Measurements from ENCODE around the gene SPATA6L. TPM values are rescaled to one million over a fixed set of nuclear protein-coding genes. Genes with fewer than 3 reads are reported as not detected.
A peak's percentile ranks its signal among the peaks of the same experiment; 100 is the strongest.

SPATA6L gene
- total and polyA plus RNA-seq, 2 of the 13 experiments (the other 11 are each of a cell fraction or from before 2014, with no cell fraction given) = 1.1 to 1.9 TPM

DNA sequence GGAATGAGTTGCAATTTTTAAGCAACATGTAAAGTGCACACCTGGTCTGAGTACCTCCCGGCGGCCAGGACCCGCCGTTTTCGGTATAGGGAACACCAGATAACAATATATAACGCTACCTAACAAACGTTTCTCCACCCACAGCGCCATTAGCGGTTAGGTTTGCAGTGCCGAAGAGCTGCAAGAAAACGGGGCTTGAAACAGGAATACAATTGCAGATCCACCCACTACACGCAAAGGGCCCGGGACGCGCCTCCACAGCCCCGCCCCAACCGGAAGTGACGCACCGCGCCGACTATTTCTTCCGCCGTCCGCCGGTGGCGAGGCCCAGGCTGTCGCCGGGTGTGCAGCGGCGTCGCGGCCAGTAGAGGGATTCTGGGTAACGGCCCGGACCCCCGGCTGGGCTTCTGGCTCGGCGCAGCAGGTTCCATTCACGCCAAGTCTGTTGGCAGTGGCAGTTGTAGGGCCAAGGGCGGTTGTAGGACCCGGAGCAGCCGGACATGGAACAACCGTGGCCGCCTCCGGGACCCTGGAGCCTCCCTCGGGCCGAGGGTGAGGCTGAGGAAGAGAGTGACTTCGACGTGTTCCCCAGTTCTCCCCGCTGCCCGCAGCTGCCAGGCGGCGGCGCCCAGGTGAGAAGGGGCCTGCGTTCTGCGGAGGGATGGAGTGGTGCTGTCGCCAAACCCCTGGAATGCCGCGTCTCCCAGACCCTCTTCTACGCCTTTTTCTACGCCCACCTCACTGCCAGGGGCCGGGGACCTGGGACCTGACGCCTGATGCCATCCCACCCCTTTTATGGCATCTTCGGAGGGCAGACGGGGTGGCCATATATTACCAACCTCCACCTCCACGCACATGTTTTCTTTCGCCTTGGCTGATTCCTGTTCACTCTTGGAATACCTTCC, 13.2 kb upstream of the SPATA6L start, which contains the start of gene CDC37L1 (continued):
- TF ChIP-seq ZNF205 (CRISPR knock-in tag; IDR thresholded peaks at IDR 0.05) (peak; percentile 58), ZNF768 (CRISPR knock-in tag; IDR thresholded peaks at IDR 0.05) (peak; percentile 52; the same call in 1 of the 2 replicates), MXI1 (IDR thresholded peaks at IDR 0.05; ENCODE audit: borderline replicate concordance, low read depth, low read length) (peak; percentile 92), ZNF879 (CRISPR knock-in tag; IDR thresholded peaks at IDR 0.05) (peak; percentile 83; the same call in 1 of the 2 replicates), RORA (CRISPR knock-in tag; IDR thresholded peaks at IDR 0.05) (no peak), NPAS2 (CRISPR knock-in tag; IDR thresholded peaks at IDR 0.05; ENCODE audit: borderline replicate concordance) (no peak)
- TF ChIP-seq, protein P1, sequence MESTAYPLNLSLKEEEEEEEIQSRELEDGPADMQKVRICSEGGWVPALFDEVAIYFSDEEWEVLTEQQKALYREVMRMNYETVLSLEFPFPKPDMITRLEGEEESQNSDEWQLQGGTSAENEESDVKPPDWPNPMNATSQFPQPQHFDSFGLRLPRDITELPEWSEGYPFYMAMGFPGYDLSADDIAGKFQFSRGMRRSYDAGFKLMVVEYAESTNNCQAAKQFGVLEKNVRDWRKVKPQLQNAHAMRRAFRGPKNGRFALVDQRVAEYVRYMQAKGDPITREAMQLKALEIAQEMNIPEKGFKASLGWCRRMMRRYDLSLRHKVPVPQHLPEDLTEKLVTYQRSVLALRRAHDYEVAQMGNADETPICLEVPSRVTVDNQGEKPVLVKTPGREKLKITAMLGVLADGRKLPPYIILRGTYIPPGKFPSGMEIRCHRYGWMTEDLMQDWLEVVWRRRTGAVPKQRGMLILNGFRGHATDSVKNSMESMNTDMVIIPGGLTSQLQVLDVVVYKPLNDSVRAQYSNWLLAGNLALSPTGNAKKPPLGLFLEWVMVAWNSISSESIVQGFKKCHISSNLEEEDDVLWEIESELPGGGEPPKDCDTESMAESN (CRISPR knock-in tag; conservative IDR thresholded peaks at IDR 0.05) = peak; percentile 87
- TF ChIP-seq, protein P2, sequence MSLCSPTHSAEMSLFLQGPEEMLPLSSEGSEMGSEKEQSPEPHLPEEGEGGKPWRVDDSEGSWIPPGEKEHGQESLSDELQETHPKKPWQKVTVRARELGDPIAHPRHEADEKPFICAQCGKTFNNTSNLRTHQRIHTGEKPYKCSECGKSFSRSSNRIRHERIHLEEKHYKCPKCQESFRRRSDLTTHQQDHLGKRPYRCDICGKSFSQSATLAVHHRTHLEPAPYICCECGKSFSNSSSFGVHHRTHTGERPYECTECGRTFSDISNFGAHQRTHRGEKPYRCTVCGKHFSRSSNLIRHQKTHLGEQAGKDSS (CRISPR knock-in tag; IDR thresholded peaks at IDR 0.05; ENCODE audit: borderline replicate concordance, low read depth) = peak; percentile 69; the same call in 1 of the 2 replicates
- TF ChIP-seq, protein P3, sequence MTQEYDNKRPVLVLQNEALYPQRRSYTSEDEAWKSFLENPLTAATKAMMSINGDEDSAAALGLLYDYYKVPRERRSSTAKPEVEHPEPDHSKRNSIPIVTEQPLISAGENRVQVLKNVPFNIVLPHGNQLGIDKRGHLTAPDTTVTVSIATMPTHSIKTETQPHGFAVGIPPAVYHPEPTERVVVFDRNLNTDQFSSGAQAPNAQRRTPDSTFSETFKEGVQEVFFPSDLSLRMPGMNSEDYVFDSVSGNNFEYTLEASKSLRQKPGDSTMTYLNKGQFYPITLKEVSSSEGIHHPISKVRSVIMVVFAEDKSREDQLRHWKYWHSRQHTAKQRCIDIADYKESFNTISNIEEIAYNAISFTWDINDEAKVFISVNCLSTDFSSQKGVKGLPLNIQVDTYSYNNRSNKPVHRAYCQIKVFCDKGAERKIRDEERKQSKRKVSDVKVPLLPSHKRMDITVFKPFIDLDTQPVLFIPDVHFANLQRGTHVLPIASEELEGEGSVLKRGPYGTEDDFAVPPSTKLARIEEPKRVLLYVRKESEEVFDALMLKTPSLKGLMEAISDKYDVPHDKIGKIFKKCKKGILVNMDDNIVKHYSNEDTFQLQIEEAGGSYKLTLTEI (CRISPR knock-in tag; conservative IDR thresholded peaks at IDR 0.05) = no peak
- TF ChIP-seq, protein P4, sequence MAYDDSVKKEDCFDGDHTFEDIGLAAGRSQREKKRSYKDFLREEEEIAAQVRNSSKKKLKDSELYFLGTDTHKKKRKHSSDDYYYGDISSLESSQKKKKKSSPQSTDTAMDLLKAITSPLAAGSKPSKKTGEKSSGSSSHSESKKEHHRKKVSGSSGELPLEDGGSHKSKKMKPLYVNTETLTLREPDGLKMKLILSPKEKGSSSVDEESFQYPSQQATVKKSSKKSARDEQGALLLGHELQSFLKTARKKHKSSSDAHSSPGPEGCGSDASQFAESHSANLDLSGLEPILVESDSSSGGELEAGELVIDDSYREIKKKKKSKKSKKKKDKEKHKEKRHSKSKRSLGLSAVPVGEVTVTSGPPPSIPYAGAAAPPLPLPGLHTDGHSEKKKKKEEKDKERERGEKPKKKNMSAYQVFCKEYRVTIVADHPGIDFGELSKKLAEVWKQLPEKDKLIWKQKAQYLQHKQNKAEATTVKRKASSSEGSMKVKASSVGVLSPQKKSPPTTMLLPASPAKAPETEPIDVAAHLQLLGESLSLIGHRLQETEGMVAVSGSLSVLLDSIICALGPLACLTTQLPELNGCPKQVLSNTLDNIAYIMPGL (CRISPR knock-in tag; IDR thresholded peaks at IDR 0.05; ENCODE audit: borderline replicate concordance in 1 of 2, low read depth in 1 of 2) = peak; percentile 90 to 94
- TF ChIP-seq, protein P5, sequence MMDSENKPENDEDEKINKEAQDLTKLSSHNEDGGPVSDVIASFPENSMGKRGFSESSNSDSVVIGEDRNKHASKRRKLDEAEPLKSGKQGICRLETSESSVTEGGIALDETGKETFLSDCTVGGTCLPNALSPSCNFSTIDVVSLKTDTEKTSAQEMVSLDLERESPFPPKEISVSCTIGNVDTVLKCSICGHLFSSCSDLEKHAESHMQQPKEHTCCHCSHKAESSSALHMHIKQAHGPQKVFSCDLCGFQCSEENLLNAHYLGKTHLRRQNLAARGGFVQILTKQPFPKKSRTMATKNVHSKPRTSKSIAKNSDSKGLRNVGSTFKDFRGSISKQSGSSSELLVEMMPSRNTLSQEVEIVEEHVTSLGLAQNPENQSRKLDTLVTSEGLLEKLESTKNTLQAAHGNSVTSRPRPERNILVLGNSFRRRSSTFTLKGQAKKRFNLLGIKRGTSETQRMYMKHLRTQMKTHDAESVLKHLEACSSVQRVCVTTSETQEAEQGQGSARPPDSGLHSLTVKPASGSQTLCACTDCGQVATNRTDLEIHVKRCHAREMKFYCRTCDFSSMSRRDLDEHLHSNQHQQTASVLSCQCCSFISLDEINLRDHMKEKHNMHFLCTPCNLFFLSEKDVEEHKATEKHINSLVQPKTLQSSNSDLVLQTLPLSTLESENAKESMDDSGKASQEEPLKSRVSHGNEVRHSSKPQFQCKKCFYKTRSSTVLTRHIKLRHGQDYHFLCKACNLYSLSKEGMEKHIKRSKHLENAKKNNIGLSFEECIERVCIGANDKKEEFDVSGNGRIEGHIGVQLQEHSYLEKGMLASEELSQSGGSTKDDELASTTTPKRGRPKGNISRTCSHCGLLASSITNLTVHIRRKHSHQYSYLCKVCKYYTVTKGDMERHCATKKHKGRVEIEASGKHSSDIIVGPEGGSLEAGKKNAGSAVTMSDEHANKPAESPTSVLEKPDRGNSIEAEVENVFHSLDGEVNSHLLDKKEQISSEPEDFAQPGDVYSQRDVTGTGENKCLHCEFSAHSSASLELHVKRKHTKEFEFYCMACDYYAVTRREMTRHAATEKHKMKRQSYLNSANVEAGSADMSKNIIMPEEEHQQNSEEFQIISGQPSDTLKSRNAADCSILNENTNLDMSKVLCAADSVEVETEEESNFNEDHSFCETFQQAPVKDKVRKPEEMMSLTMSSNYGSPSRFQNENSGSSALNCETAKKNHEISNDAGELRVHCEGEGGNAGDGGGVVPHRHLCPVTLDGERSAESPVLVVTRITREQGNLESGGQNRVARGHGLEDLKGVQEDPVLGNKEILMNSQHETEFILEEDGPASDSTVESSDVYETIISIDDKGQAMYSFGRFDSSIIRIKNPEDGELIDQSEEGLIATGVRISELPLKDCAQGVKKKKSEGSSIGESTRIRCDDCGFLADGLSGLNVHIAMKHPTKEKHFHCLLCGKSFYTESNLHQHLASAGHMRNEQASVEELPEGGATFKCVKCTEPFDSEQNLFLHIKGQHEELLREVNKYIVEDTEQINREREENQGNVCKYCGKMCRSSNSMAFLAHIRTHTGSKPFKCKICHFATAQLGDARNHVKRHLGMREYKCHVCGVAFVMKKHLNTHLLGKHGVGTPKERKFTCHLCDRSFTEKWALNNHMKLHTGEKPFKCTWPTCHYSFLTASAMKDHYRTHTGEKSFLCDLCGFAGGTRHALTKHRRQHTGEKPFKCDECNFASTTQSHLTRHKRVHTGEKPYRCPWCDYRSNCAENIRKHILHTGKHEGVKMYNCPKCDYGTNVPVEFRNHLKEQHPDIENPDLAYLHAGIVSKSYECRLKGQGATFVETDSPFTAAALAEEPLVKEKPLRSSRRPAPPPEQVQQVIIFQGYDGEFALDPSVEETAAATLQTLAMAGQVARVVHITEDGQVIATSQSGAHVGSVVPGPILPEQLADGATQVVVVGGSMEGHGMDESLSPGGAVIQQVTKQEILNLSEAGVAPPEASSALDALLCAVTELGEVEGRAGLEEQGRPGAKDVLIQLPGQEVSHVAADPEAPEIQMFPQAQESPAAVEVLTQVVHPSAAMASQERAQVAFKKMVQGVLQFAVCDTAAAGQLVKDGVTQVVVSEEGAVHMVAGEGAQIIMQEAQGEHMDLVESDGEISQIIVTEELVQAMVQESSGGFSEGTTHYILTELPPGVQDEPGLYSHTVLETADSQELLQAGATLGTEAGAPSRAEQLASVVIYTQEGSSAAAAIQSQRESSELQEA (CRISPR knock-in tag; IDR thresholded peaks at IDR 0.05; ENCODE audit: not compliant biosample characterization) = peak; percentile 76

All from HepG2 (cell line).